ENCODE measurements around the gene IGFL4.

- TF ChIP-seq CTCF (IDR thresholded peaks at IDR 0.05) (no peak), POLR2A (IDR thresholded peaks at IDR 0.05) (no peak)
Observed at GRCh38 chr19:46056536-46056935, 15.7 kb upstream of the IGFL4 start.
